Globus pallidus (tissue), 1 donor: ENCODE measurements around the gene KDM4B.
A peak's percentile ranks its signal among the peaks of the same experiment; 100 is the strongest.
"Not testable (repeated sequence)": the region's sequence is repeated elsewhere in the genome, so short reads cannot be mapped to it uniquely, and the experiment has no call there.

Experiments used
- DNase-seq: peaks from one replicate; pipeline ENCODE4 v3.0.0-alpha.2; 2015; ENCODE audit warnings: low spot score

The KDM4B gene

DNA sequence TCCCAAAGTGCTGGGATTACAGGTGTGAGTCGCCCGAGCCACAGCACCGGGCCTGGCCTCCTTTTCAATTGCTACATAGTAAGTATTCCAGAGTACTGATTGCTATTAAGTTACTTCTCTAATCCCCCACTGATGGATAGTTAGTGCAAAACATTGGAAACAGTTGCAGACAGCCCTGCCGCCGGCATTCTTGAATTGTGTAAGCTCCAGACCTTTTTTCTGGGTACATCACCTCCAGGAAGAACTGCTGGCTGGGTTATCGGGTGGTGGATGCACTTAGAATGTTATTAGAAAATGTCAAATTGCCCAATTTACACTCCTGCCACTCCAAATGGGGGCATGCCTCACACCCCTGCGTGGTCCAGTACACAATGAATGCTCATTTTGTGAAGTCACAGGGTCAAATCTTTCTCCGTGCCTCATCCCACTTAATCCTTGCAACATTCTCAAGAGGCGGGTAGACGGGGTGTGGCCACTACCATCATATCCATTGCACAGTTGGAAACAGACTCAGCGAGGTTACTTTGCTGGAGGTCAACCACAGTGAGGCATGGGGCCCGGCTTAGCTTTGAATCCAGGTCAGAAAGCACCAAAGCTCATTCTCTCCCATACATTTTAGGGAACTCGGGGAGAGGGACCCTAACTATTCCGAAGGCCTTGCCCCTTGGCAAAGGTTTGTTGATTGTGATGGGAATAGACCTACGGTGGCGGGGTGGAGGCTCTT is 1.0 kb upstream of the KDM4B start:
- DNase-seq, result no peak

DNA sequence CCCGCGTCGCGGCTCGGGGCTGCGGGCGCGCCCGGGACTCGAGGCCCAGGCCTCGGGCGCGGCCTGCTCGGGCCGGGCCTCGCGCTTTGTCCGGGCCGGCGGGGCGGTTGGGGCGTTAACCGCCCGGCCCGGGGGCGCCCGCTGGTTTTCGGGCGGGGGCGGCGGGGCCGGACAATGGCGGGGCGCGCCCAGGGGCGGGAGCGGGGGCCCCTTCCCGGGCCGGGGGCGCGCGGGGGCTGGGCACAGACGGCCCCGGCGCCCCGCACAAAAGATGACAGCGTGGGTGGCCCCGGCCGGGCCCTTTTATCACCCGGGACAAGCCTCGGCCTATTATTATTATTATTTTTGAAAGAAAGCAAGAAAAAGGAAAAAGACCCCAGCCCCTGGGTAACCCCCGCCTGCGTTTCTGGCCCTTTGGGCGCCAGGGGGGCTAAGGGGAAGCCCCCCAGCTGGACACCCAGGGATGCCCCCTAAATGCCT is 419 bp downstream of the KDM4B start:
- DNase-seq, result no peak

DNA sequence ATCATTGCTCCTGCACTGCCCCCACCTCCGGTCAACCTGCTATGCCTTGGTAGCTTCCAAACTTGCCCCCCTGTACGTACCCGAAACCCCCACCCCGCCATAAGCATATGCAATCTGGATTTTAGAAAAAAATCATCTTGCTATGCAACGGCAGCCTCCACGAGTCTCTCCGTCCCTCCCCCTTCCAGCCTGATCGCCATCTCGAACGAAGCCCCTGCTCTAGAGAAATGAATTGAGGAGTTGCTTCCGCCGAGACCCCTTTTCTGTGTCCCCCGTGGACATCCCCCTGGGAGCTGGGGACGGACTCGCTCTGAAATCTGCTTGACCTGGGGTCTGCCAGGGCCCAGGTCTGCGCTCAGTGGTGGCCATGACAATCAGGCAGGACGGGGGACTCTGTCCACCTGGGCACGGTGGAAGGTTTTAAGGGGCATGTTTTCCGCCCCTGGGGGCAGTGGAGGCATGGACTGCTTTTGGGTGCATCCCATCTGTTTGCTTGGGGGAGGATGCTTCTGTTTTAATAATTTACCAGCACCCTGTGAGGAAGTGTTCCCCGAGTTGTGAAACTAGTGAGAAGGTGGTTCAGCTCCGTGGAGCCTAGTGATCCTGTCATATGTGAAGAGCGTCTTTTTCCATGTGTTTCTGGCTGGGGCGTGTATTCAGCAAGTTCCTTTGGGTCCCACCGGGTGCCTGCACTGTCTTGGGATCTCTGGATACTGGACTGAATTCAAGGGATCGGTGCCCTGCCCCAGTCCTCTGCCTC is 1.0 kb downstream of the KDM4B start:
- DNase-seq, result no peak

DNA sequence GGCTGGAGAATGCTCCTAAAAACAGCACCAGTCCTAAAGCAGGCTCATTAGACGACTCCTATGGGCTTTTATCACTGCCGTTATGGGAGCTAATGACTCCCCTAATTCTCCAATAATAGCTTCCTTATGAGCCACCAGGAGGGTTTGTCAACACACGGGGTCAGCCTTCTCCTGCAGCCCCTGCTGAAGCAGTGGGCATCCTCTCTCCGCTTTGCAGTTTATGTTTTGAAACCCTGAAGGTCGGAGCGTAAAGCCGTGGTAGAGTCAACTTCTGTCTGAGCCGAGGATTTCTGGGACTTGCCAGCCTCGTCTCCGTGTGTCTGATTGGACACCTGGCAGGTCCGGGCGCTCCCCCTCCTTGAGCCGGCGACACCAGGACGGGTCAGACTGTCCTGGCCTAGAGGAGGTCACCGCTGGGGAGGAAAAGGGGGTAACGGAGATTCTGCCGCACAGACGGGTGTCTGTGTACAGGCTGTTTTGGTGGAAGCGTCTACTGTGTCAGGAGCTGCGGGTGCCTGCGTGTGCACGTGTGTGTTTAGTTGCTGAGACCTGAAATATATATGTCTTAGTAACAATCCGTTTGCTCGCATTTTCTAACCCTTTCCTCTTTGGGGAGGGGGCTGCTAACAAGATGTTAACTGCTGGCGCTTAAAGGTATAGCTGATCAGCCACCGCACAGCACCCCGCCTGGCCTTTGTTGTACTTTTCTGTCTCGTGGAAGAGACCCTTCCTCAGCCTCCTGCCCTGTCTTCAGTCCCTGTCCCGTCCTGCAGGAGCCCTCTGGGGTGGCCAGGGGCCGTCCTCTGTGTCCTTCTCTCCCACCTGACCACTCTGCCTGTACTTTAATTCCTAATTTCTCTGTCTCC is 1.9 kb downstream of the KDM4B start:
- DNase-seq, result no peak

DNA sequence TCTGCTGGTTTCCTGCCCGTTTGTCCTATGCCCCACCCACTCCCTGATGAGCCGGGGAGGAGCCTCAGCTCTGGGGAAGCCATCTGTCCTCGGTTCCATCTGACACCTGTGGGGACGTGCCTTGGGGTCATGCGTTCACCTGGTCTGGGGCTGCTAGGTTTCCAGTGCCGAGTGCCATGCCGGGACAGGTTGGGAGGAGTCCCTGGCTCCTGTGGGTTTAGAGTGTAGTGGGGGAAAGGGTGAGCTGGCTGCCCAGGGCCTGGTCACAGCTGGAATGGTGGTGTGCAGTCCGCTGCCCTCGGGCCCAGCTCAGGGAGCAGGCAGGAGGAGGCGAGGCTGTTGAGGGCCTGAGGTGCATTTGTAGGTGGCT is 2.5 kb downstream of the KDM4B start:
- DNase-seq, result no peak

- no peak for DNase-seq
Observed at GRCh38 chr19:4971816-4972495, 3.0 kb downstream of the KDM4B start.

DNA sequence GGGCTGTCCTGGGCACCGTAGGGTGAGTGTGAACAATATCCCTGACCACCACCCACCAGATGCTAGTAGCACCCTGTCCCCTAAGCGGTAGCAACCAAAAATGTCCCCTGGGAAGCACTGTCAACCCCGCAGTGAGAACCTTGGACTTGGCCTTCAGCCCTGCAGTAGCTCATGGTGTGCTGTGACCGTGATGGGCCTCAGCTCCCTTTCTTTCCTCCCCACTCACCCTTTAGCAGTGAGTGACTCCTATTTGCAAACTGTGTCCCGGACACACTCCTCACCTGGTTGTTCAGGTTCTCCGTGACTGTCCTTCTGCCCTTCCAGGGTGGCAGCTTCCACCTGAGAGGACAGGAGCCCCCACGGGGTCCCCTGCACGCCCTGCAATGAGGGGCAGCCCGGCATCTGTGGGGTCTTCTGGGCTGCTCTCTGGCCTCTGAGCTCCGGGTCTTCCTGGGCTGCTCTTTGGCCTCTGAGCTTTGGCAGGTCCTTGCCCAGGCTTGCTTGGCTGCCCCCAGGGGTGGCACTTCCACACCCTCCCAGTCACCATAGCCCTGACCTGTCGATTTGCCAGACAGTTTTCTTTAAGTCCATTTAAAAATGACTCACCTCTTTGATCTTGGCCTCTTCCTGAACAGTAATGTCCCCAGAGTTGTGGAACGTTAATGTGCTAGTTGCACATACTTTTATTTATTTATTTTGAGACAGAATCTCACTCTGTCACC is 3.8 kb downstream of the KDM4B start:
- DNase-seq, result no peak

DNA sequence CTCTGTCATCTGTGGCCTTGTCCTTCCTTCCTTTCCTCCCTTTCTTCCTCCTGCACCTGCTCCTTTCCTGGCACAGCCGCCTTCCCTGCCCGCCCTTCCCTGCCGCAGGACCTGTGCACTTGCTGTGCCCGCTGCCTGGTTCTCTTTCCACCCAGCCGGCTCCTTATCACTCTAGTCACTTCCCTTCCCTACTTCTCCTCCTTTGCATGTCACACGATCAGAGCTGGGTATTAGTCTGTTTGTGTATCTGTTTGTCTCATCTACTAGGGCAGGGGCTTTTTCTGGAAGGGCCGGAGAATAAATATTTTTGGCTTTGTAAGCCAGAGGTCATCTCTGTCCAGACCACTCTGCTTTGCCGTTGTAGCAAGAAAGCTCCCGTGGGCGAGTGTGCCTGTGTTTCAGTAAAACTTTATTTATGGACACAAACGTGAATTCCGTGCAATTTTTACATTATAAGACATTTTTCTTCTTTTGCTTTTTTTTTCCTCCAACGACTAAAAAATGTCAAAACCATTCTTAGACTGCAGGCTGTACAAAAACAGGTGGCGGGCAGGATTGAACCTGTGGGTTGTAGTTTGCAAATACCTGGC is 6.1 kb downstream of the KDM4B start:
- no peak for DNase-seq

DNA sequence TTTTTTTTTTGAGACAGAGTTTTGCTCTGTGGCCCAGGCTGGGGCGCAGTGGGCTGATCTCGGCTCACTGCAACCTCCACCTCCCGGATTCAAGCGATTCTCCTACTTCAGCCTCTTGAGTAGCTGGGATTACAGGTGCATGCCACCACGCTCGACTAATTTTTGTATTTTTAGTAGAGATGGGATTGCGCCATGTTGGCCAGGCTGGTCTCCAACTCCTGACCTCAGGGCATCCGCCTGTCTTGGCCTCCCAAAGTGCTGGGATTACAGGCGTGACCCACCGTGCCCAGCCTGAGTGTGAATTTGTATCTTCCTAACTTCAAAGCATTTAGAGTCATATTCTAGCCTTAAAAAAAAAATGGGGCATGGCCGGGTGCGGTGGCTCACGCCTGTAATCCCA is 6.7 kb downstream of the KDM4B start:
- not testable (repeated sequence) for DNase-seq

DNA sequence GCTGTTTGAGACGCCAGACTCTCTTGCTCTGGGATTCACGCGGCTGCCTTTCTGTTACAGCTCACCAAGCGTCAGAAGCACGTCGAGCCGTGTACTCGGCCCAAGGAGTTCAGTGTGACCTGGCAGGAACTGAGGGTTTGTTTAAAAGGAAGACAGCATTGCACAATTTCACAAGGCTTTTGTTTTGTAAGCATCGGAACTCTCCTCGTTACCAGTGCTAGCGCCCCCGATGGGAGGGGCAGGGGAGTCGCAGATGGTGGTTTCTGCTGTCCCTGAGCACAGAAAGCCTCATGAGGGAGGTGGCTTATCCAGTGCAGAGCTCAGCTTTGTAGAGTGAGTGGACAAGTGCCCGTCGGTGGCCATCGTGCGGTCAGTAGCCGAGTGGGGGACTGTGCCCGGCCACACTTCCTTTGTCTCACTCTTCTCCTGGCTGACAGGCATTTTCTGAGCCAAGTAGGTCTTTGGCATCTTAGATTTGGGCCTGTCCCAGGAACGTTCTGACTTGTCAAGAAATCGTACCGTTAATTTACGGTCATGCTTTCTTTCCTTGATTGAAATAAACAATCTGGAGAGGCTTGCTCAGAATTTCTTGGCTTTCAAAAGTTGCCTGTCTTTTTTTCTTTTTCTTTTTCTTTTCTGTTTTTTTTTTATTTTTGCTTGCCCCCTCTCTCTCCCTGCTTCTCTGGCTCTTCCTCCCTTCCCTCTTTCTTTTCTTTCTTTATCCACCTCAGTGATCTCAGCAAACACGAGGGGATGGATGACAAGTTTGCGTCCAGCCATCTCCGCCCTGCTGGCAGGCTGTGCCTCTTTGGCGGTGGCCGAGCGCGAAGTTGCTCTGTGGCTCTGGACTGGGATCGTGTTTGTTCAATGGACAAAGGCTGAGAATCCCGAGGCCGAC is 7.7 kb downstream of the KDM4B start:
- peak; percentile 70 for DNase-seq

DNA sequence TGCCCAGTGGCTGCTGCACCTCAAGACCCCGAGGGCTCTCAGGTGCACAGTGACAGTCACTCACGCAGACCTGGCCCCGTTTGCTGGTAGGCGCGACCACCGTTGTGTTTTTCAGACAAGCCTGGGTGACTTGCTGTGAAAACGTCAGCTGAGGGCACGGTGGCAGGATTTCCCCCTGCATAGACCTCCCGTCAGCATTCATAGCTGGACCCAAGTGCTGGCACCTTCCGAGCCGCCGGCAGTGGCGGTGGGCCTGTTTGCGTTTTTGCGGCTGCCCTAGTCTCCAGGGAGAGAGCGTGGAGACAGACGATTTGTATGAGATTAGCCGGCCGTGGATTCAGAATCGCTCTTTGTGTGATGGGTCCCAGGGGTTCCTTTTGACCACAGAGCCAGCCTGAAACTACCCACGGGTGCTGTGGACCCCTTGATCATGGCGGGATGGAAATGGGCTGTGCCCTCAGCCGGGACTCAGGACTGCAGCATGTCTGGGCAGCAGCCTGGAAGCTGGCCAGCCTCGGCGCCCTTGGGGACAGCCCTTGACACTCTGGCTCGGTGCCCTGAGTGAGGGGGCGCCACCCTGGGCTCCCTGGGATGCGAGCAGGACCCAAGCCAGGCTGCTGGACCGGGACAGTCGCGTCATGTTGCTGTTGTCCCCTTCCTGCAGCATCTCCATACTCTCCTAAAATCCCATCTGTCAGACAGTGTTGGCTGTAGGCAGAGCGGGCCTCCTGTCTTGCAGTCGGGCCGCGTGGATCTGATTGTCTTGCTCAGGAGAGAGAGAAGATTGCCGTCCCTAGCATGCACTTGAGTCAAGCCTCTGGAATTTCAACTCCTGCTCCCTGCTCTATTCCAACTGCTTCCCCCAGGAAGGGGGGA is 8.6 kb downstream of the KDM4B start:
- no peak for DNase-seq

DNA sequence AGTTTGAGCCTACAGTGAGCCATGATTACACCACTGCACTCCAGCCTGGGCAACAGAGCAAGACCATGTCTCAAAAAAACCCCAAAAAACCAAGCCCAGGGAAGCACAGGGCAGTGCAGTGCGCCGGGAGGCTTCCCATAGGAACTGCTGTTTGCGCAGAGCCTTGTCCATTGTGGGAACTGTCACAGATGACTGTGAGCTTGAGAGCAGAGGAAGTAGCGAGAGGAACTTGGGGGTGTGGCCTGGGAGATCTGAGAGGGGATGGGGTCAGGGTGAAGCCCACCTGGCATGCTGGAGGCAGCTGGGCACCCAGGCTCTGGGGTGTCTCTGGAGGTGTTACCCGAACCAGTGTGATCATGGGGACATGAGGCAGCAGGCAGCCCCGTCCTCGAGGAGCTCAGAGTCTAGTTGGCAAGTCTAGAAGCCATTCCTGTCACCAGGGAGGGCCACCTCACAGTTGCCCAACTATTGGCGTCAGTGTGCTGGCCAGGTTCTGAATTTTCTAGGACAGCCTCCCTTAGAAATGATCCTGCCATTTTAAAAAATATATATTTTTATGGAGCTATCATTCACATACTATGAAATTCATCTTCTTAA is 10.4 kb downstream of the KDM4B start:
- DNase-seq, result no peak

GRCh38 chr19:4980067-4980466 is 11.2 kb downstream of the KDM4B start:
- no peak for DNase-seq

- DNase-seq, result no peak
Observed at GRCh38 chr19:4980838-4981680, 12.1 kb downstream of the KDM4B start.

DNA sequence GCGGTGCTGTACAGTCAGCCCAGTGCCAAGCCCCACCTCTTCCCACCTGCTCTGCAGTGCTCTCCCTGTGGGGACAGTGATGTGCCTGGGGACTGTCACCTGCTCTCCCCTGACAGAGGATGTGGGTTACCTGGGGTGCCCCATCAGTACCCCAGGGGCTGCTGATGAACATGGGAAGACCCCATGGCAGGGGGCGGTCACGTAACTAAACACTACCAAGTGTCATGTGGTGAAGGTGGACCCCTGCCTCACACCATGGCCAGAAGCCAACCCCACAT is 12.7 kb downstream of the KDM4B start:
- no peak for DNase-seq

- DNase-seq, result no peak
Observed at GRCh38 chr19:4983346-4984105, 14.6 kb downstream of the KDM4B start.

- no peak for DNase-seq
Observed at GRCh38 chr19:4984106-4984380, 15.1 kb downstream of the KDM4B start.
